HPDE6-E6E7 (cell line): ENCODE results near the gene HGS.
"Not testable (repeated sequence)": the region's sequence is repeated elsewhere in the genome, so short reads cannot be mapped to it uniquely, and the experiment has no call there.

Source experiments
- DNase-seq: peaks from one replicate; pipeline ENCODE4 v3.0.0; 2011; ENCODE audit warnings: missing footprints; ENCODE audit errors: extremely low spot score

The HGS gene

DNA sequence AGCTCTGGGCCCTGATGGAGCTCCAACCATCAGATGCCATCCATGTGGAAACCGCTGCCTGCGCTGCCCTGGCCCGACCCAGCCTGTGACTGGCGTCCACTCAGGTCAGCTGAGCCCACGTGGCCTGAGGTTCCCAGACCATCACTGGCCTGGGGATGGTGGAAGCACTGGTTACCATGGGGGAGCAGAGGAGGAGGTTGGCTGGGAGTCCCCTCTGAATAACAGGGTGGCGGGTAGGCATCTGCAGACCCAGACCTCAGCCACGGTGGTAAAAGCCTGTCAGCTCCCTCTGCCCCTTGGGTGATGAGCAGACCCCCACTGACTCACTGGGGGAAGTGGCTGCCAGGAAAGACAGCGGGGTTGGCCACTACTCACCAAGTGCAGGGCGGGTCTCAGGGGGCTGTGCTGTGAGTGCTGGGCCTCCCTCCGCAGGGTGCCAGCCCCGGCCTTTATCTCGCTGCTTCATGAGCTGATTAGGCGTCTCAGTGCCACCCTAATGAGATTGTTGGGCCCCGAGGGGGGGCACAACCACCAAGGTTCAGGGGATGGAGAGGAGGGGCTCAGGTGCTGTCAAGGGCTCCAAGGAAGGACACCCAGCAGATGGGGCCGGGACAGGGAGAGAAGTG lies 27.6 kb upstream of the HGS start, which contains the start of gene PDE6G:
Gene PDE6G (minus strand): TSS at position 425 of the 626 bp plus-strand sequence. CDS start 3,237 bp downstream, outside the sequence.
- no peak for DNase-seq

DNA sequence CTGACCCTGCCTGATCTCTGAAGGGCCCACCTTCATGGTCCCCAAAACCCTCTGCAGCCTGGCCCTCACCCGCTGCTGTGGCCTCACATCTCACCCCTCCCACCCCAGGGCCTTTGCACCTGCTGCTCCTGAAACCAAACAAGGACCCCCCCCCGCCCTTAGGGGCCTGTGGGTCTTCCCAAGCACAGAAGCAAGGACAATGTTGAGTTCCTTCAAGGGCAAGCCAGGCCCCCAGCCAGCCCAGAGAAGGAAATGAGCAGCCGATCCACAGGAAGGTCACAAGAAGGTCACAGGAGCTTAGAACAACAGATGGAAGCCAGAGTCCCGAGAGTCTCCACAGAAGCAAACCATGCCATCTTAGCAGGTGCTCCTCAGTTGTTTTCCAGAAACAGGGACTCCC lies 27.0 kb upstream of the HGS start:
- DNase-seq: no peak

DNA sequence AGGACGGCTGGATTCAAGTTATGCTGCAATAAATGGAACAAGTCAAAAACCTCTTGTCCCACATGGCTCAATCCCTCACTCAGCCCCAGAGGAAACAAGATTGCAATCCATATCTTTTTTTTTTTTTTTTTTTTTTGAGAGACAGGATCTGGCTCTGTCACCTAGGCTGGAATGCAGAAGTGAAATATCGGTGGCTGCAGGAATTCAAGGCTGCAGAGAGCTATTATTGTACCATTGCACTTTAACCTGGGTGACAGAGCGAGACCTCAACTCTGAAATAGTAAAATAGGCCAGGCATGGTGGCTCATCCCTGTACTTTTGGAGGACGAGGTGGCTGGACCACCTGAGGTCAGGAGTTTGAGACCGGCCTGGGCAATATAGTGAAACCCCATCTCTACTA lies 24.8 kb upstream of the HGS start:
- no peak for DNase-seq

DNA sequence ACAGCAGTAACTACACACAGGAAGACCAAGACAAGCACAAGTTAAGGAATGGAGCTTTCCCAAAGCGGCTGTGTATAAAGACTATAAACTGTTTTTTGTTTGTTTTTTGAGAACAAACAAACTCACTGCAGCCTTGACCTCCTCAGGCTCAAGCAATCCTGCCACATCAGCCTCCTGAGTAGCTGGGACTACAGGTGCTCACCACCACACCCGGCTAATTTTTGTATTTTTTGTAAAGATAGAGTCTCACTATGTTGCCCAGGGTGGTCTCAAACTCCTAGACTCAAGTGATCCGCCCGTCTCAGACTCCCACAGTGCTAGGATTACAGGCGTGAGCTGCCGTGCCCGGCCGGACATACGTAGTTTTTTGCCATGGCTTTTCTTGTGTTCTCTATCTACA lies 23.4 kb upstream of the HGS start:
- DNase-seq: no peak

DNA sequence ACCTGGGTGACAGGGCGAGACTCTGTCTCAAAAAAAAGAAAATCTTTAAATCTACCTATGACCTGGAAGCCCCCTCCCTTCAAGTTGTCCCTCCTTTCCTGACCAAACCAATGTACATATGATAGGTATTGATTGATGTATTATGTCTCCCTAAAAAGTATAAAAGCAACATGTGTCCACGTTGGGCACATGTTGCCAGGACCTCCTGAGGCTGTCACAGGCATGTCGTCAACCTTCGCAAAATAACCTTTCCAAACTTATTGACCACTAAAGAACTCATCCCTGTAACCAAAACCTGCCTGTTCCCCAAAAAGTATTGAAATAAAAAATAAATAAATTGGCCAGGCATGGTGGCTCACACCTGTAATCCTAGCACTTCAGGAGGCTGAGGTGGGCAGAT lies 21.8 kb upstream of the HGS start:
- DNase-seq: no peak

DNA sequence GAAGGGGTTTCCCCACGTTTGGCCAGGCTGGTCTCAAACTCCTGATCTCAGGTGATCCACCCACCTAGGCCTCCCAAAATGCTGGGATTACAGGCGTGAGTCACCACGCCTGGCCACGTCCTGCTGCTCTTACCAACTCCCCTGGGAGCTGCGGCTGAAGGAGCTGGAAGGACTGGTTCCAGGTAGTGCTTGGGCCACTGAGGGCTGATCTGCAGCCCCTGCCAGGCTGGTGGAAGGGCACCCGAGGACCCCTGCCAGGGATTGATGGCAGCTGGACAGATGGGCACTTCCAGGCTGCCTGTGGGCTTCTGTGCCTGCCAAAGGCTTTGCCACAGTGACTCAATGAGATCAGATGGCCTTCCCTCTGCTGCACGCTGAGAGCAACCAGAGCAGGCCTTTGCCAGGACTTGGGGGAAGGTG lies 19.8 kb upstream of the HGS start:
- DNase-seq: no peak

DNA sequence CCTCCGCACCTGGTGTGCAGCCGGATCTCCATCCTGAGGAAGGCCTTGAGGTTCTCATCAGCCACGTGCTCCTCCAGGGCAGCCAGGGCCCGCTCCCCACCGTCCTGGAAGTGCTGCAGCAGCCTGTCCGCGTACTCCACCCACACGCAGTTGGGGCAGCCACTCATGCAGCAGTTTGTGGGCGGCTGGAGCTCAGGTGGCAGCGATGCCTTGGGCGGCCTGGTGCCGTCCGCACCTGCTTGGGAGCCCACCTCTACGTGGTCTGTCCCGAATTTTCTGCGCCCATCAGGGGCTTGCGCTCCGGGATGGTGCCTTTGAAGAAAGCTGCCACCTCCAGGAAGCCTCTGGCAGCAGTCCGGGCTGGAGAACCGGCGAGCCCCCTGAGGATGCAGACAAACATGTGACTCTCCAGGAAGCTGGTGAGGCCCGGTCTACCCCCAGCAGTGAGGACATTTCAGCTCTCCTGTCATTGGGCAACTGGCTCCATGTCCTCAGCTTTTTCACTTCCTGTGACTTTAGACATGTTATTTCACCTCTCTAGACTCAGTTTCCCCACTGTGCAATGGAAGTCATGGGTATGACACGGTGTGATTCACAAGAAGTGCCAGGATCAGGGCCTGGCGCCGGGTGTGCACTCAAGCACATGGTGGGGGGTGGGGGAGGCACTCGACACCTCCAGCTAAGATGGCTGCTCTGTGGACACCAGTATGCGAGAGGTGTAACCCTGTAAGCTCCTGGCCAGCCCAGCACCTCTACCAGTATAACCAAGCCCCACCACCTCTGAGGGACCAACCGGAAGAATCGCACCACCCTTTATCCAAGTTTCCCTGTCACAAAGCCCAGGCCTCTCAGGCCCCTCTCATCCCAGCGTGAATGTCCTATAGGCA lies 18.4 kb upstream of the HGS start:
- DNase-seq: no peak

DNA sequence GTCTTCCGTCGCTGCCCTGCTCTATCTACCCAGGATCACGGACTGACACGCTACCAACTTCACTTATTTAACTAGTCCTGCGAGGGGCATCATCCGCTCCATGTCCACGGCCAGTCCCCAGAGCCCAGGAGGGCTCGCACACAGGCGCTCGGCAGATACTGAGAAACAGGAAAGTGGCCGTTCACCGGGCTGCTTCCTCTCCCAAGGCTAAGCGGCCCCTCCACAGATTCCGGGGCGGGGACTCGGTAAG lies 17.8 kb upstream of the HGS start:
- no peak for DNase-seq

DNA sequence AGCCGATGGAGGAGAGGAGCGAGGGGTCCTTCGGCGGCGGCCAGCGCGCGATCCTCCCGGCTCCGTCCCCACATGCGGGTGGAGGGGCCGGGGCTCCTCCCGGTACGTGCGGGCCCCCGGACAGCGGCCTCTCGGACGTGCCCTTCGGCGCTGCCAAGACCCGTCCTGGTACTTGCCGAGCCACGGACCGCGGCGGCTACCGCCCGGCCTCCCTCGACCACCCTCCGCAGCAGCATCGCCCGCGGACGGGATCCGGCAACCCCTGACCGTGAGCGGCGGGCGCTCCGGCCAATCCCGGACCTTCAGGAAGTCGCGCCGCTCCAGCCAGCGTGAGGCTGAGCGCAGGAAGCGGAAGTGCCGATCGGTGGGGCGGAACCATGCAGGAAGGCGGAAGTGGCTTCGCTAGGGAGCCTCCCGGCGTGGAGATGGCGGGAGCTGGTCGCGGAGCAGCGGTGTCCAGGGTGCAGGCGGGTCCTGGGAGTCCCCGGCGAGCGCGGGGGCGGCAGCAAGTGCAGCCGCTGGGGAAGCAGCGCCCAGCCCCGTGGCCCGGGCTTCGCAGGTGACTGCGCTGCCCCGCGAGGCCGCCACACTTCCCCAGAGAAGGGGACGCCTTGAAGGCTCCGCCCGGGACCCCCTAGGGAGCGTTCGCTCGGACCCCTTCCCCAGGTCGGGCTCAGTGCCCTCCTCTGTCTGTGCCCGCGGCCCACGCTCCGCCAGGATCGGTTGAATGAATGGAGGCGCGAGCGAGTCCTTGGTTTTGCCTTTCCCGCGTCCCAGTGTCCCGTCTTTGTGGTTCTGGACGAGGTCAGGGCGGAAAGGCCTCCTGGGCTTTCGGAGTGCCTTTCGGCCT lies 17.2 kb upstream of the HGS start, which contains the start of the genes CCDC137 and OXLD1:
Gene CCDC137 (plus strand): TSS at position 396 of the 850 bp plus-strand sequence. CDS start 30 bp downstream, at position 426.
Gene OXLD1 (minus strand): TSS at position 264 of the 850 bp plus-strand sequence. CDS start 28 bp downstream, at position 236.
- peak; percentile 96 for DNase-seq

DNA sequence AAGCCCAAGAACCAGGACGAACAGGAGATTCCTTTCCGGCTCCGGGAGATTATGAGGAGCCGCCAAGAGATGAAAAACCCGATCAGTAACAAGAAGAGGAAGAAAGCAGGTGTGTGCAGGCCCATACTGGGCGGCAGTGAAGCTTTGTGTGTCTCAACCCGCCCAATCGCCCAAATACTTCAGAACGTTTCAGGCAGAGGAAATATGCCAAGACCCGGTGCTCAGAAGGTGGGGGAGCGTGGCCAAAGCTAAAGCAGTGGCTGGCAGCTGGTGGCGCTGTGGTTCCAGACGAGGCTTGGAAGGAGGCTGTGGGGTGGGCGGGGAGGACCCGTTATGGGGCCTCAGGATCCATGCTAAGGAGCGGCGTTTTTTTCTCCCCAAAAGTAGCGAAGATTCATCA lies 16.1 kb upstream of the HGS start:
- DNase-seq: no peak

DNA sequence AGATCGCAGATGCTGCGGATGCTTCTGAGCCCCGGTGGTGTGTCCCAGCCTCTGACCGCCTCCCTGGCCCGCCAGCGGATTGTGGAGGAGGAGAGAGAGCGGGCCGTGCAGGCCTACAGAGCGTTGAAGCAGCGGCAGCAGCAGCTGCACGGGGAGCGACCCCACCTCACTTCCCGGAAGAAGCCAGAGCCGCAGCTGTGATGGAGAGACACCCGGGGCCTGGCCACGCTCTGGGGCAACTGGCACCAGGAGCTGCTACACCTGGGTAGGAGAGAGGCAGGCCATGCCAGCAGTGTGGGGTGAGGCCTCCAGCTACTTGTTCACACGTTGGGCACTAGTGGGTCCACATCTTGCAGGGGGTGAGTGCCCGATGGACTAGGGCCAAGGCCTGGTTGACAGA lies 11.3 kb upstream of the HGS start:
- no peak for DNase-seq

DNA sequence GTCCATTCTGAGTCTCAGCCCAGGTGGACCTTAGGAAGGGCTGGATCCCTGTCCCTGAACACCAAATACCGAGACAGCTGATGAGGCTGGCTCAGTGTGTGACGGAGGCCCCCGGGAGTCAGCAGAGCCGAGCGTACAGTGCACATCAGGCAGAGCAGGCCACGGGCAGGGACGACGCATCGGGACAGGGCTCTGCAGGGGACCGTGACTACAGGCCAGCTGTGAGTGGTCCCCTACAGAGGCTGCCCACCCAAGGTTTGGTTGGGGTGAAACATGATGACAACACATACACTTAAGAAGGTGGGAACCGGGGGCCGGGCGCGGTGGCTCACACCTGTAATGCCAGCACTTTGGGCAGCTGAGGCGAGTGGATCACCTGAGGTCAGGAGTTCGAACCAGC lies 10.9 kb upstream of the HGS start:
- DNase-seq: no peak

DNA sequence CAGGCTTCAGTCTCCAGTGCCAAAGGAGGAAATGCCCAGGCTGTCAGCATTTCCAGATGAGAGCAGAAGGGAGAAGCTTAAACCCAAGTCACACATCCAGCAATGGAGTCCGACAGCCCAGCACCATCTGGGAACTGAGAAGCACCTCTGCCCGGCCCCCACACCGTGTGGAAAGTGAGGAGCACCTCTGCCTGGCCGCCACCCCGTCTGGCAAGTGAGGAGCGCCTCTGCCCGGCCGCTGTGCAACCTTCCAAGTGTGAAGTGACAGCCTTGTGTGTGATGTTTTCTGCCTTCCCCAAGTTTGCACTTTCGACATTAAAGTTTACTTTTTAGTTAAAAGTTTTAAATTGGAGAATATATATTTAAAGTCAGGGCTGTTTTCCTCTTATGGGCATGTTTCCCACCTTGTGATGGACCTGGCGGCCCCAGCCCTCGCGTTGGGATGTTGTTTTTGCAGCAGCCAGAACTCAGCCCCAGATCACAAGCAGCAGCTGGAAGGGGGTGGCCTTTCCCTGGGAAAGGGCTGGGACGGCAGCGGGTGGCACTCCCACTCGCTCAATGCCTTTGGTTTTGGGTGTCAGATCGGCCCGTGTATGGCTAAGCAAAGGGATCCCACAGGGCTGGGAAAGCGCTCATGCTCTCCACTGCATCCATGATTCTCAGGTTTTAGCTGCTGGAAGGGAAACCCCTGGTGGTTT lies 10.1 kb upstream of the HGS start:
- no peak for DNase-seq

DNA sequence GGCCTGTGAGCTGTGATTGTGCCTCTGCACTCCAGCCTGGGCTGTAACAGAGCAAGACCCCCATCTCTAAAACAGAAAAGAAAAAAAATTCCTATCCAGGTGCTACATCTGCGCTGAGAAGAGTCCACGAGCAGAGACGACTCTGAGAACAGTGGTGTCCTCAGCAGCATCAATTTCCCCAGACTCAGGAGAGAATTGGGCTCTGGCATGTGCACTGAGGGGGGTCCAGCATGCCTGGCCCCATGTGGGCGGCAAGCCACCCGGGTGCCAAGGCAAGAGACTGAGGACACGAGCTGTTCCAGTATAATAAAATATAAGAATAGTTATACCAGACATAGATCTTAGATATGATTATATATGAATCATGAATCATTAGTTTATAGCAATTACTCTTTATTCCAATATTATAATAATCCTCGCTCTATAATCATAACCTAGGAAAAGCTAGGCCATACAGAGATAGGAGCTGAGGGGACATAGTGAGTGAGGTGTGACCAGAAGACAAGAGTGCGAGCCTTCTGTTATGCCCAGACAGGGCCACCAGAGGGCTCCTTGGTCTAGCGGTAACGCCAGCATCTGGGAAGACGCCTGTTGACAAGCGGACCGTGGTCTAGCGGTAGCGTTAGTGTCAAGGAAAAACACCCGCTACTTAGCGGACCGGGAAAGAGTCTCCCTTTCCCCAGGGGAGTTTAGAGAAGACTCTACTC lies 8.1 kb upstream of the HGS start:
- not testable (repeated sequence) for DNase-seq

DNA sequence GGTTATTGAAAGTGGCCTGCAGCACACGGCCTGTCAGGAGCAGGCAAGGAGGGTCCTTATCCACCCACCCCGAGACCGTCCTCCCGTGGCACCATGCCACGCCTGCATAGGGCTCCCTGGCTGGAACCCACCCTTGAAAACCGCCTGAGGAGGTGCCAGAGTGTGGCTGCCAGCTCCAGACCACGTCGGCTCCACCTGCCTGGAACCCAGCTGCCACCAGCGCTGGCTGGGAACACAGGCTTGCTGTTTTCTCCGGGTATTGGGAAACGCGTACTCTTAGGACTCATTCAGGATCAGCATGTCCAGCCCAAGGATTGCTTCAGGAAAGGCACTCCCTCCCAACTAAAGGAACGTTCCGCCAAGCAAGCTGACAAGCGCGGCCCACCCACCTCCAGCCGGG lies 6.9 kb upstream of the HGS start:
- DNase-seq: no peak

DNA sequence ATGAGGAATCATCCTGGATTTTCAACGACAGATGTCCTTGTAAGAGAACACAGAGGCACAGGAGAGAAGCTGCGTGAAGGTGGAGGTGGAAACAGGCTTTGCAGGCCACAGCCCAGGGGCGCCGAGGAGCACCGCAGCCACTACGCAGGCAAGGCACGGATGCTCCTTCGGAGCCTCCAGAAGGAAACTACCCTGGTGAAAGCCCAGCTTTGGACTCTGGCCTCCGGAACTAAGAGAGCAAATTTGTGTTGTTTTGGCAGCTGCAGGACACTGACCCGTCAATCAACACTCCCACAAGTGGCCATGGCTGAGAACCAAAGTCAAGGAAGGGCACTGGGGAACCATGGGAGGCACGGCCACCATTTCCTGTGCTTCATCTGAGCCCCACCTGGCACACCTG lies 3.7 kb upstream of the HGS start:
- DNase-seq: no peak

DNA sequence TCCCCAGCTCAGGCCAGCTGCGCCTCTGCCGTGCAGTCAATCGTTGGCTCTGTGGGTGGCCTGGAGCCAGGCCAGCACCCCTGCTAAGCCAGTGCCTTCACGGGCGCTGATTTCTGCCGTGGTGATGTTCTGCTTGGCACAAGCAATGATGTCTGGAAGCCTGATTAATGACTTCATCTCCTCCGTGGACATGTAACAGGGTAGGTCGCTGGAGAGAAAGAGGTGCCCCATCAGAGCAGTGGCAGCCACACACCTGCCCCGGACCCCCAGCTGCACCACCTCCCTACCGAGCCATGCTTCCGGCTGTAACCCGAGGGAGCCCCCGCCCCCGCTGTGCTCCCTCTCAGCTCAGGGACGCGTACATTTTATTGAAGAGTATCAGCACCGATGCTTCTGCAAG lies 2.1 kb upstream of the HGS start:
- DNase-seq: no peak

DNA sequence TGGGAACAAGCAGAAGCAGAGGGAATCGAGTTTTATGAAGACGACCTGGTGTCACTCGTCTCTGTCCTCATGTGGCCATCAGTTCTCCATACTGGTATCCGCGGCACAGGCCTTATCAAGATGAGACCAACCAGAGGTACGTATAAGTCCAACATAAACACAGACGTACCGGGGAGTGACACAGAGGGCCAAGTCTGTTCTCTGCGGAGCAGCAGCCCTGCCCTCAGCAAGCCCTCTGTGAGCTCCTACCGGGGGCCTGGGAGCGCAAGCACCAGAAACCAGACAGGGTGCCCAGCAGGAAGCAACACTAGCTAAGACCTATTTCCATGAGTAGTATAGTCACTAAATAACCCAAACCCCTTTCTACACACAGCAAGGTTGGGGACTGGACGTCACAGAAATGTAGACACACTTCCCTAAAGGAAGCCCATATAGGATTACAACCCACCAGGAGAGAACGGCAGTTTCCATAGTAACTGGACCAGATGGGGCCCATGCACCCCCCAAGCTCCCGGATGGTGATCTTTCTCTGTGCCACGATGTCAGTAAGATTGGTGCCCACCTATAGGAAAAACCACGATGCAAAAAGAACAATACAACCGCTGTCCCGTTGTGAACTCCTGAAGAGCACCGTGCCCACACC lies 1.1 kb upstream of the HGS start:
- DNase-seq: no peak

DNA sequence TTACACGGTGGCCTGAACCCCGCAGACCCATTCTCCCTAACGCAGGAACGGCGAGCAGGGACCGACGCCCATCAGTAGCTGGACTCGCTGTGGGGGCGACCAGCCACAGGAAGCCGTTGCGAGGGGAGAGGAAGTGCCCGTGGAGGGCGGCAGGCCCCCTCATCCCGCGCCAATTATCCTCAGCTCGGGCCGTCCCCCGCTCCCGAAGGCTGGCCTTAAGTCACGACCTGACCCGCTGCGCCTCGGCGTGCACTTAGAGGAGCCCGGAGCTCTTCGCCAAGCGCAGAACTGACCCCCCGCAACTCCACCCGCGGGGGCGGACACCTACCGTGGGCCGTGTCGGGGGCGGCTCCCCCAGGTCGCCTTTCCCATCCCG lies 615 bp upstream of the HGS start:
- DNase-seq: no peak

DNA sequence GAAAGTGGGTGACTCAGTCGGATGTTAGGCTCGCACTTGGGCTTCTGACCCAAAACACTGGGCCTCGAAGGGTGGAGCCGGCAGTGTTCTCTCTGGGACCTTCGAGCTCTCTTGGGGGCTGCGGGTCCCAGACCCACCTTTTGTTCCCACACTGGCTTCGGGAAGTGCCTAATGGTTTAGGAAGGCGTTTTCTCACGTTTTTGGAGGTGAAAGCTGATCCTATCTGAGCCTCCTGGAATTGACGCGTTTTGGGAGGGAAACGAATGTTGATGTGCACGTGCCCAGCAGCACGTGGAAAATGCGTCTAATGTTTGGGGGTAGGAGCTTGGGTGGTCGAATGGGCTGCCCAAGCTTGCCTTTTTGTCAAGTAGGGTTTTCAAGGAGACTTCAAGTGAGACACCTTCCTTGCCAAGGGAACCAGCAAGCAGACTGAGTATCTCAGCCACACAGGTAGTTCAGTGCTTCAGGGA lies 666 bp downstream of the HGS start:
- DNase-seq: no peak

DNA sequence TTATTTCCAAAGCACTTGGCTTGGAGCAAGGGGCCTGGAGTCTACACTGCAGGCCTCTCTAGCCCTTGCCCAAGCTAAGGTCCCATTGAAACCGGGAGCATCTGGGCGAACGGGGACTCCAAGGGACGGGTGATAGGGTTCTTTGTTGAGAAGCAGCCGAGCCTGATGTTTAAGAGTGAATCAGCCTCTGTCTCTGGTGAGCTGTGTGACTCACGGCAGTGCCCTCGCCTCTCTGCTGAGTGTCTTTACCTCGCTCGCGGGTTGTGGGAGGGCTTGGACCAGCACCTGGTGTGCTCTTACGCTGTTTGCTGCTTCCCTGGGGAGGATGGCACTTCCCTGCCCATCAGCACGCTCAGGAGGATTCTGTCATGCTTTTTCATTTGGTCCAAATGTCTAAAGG lies 1.3 kb downstream of the HGS start:
- peak; percentile 98 for DNase-seq
